Vagina (tissue), 2 donors: ENCODE measurements around the gene LAMA2.

ENCODE experiments used
- CTCF ChIP-seq, 3 experiments: fragments of 450-650 bp in 2 of 3; fragments of 200-600 bp in 1 of 3; sonication (generic) in 1 of 3; IDR thresholded peaks; one replicate each; pipeline ENCODE4 v1.5.1; 2017 to 2019; ENCODE audit warnings: antibody characterized with exemption in 3 of 3, mild to moderate bottlenecking in 2 of 3, moderate library complexity in 2 of 3
- POLR2A ChIP-seq, 2 donors: fragments of 450-650 bp; IDR thresholded peaks; one replicate each; pipeline ENCODE4 v1.6.1; 2017; ENCODE audit warnings: antibody characterized with exemption in 2 of 2, mild to moderate bottlenecking in 2 of 2, moderate library complexity in 2 of 2

GRCh38 chr6:129485746-129486145 is 602.8 kb downstream of the LAMA2 start:
- TF ChIP-seq CTCF (IDR thresholded peaks at IDR 0.05): no peak
- no peak for TF ChIP-seq POLR2A (IDR thresholded peaks at IDR 0.05)
